Neural progenitor cell (in vitro differentiated cells): ENCODE measurements around the gene RRAS.

Experiments
- EZH2phosphoT487 ChIP-seq: fragments of 200-600 bp; sonication (generic); IDR thresholded peaks from 2 replicates; pipeline ENCODE4 v1.6.1; 2017; ENCODE audit warnings: antibody characterized with exemption
- TF ChIP-seq, protein P1 (sequence below): fragments of 200-600 bp; sonication (generic); IDR thresholded peaks from 2 replicates; pipeline ENCODE4 v1.5.1; 2017; ENCODE audit warnings: antibody characterized with exemption, mild to moderate bottlenecking

- no peak for TF ChIP-seq EZH2phosphoT487
- TF ChIP-seq, protein P1, sequence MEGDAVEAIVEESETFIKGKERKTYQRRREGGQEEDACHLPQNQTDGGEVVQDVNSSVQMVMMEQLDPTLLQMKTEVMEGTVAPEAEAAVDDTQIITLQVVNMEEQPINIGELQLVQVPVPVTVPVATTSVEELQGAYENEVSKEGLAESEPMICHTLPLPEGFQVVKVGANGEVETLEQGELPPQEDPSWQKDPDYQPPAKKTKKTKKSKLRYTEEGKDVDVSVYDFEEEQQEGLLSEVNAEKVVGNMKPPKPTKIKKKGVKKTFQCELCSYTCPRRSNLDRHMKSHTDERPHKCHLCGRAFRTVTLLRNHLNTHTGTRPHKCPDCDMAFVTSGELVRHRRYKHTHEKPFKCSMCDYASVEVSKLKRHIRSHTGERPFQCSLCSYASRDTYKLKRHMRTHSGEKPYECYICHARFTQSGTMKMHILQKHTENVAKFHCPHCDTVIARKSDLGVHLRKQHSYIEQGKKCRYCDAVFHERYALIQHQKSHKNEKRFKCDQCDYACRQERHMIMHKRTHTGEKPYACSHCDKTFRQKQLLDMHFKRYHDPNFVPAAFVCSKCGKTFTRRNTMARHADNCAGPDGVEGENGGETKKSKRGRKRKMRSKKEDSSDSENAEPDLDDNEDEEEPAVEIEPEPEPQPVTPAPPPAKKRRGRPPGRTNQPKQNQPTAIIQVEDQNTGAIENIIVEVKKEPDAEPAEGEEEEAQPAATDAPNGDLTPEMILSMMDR = no peak
These were observed 1.9 kb downstream of the RRAS start for GRCh38 chr19:49637821-49638738.
